Panc1 (cell line): ENCODE data around the gene VRK3. TPM values are rescaled to one million over a fixed set of nuclear protein-coding genes. Genes with fewer than 3 reads are reported as not detected.

Experiments
- ATAC-seq: fragments of 200-7000 bp; cut with Tn5 transposase; 2 replicates; pipeline ENCODE4 v1.9.1; 2020; ENCODE audit warnings: mild to moderate bottlenecking, moderate library complexity
- BruUV-seq: library from RNA; stranded (reverse); fragments of 400-500 nt; replicated peaks from 2 replicates; lab custom pipeline; 2021; lab: Mats Ljungman, UMichigan
- CTCF ChIA-PET: fragments of 300-600 bp; sonication (Branson Sonifier 250); formaldehyde crosslinking; loops from one replicate; lab custom pipeline; 2022; ENCODE audit warnings: antibody characterized with exemption; lab: Charles Lee
- POLR2A ChIA-PET: fragments of 300-600 bp; sonication (Branson Sonifier 250); formaldehyde crosslinking; loops from one replicate; lab custom pipeline; 2022; ENCODE audit warnings: antibody characterized with exemption; lab: Charles Lee
- DNase-seq: peaks from one replicate; pipeline ENCODE4 v3.0.0-alpha.2; 2010; ENCODE audit warnings: low read depth, low spot score
- H3K27ac ChIP-seq: 2 replicates; pipeline ENCODE4 v1.5.1; 2011; ENCODE audit warnings: mild to moderate bottlenecking, low read length, inconsistent platforms
- H3K27me3 ChIP-seq: fragments of 200-500 bp; sonication (Bioruptor generic); 2 replicates; pipeline ENCODE4 v1.6.0; 2014; ENCODE audit warnings: low read length, inconsistent platforms; ENCODE audit not compliant: control insufficient read depth, insufficient read depth
- H3K36me3 ChIP-seq: fragments of 200-500 bp; sonication (Bioruptor generic); 2 replicates; pipeline ENCODE4 v1.5.1; 2014; ENCODE audit warnings: inconsistent platforms, mild to moderate bottlenecking, low read length, moderate library complexity; ENCODE audit not compliant: control insufficient read depth, insufficient read depth
- H3K4me1 ChIP-seq: 2 replicates; pipeline ENCODE4 v1.5.1; 2011; ENCODE audit warnings: inconsistent platforms, mild to moderate bottlenecking, low read length, moderate library complexity; ENCODE audit not compliant: control insufficient read depth, insufficient read depth
- H3K4me3 ChIP-seq, 2 experiments: 2 replicates each; pipeline ENCODE4 v1.5.1; 2011 to 2012; ENCODE audit warnings: low read depth in 2 of 2, low read length in 2 of 2, mild to moderate bottlenecking in 2 of 2, inconsistent platforms in 1 of 2, moderate library complexity in 1 of 2
- H3K9me3 ChIP-seq: fragments of 200-500 bp; sonication (Bioruptor generic); 2 replicates; pipeline ENCODE4 v1.5.1; 2014; ENCODE audit warnings: low read depth, mild to moderate bottlenecking, inconsistent platforms, low read length, moderate library complexity; ENCODE audit not compliant: control insufficient read depth, insufficient read depth
- POLR2AphosphoS5 ChIP-seq: IDR thresholded peaks from 2 replicates; pipeline ENCODE4 v1.6.1; 2012; ENCODE audit warnings: mild to moderate bottlenecking, low read depth, low read length, moderate library complexity
- SIN3A ChIP-seq: IDR thresholded peaks from 2 replicates; pipeline ENCODE4 v1.6.1; 2012; ENCODE audit warnings: low read depth, mild to moderate bottlenecking, low read length, moderate library complexity, borderline replicate concordance; ENCODE audit not compliant: insufficient read depth
- TCF7L2 ChIP-seq: IDR thresholded peaks from 2 replicates; pipeline ENCODE4 v1.6.1; 2011; ENCODE audit warnings: mild to moderate bottlenecking, low read depth, low read length, inconsistent platforms
- in situ Hi-C: cut with HindIII; loops from 2 replicates; pipeline ENCODE4 v1.10.0; 2016; ENCODE audit warnings: low sequenced_read_pairs, low pct_unique_long_range_greater_than_20kb
- intact Hi-C: fragments of 100-400 bp; cut with micrococcal nuclease; formaldehyde crosslinking; loops from one replicate; pipeline ENCODE4 v1.10.0; 2022; ENCODE audit not compliant: unreplicated experiment
- total RNA-seq: library from RNA; stranded (reverse); gene quantifications from one replicate; pipeline ENCODE4 v1.2.1, GENCODE V29; 2021; ENCODE audit not compliant: unreplicated experiment
- TF ChIP-seq, protein P1 (sequence below): fragments of 450-650 bp; IDR thresholded peaks from 2 replicates; pipeline ENCODE4 v1.5.1; 2017; ENCODE audit warnings: mild to moderate bottlenecking
- TF ChIP-seq, protein P2 (sequence below), 2 experiments: IDR thresholded peaks; 2 replicates each; pipeline ENCODE4 v1.6.1; 2011 to 2012; ENCODE audit warnings: low read depth in 2 of 2, control low read depth in 1 of 2, low read length in 1 of 2, mild to moderate bottlenecking in 1 of 2, moderate library complexity in 1 of 2; ENCODE audit not compliant: insufficient read depth in 1 of 2

VRK3 gene
- total RNA-seq, 1 experiment from 2014 or later, result 32.6 TPM

DNA sequence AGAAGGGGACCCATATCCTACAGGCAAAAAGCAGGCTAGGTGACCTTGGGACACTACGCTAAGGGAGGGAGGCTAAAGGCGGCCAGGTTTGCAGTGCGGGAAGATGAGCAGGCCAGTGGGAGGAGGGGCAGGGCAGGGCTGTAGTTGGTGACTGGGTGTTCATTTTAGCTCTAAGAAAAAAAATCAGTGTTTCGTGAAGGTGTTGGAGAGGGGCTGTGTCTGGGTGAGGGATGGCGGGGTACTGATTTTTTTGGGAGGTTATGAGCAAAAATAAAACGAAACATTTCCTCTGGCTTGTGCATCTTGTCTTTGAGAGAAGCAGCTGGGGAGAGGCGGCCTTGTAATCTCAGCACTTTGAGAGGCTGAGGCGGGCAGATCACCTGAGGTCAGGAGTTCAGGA lies 91.5 kb downstream of the VRK3 start:
- Histone ChIP-seq H3K36me3 (no peaks in the 10 kb centered on the region; the same call in none of the 2 replicates), H3K9me3 (no peaks in the 10 kb centered on the region), H3K4me1 (peaks cover 6% of the 10 kb centered on the region; the same call in 1 of the 2 replicates), H3K4me3 (no peak overlapping the region), H3K27me3 (no peaks in the 10 kb centered on the region), H3K27ac (no peak overlapping the region)
- BruUV-seq, result no TSS peak
- in situ Hi-C loops, result no loop called here
- TF ChIP-seq POLR2AphosphoS5 (no peak), SIN3A (no peak), TCF7L2 (no peak)
- TF ChIP-seq, protein P1, sequence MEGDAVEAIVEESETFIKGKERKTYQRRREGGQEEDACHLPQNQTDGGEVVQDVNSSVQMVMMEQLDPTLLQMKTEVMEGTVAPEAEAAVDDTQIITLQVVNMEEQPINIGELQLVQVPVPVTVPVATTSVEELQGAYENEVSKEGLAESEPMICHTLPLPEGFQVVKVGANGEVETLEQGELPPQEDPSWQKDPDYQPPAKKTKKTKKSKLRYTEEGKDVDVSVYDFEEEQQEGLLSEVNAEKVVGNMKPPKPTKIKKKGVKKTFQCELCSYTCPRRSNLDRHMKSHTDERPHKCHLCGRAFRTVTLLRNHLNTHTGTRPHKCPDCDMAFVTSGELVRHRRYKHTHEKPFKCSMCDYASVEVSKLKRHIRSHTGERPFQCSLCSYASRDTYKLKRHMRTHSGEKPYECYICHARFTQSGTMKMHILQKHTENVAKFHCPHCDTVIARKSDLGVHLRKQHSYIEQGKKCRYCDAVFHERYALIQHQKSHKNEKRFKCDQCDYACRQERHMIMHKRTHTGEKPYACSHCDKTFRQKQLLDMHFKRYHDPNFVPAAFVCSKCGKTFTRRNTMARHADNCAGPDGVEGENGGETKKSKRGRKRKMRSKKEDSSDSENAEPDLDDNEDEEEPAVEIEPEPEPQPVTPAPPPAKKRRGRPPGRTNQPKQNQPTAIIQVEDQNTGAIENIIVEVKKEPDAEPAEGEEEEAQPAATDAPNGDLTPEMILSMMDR, result no peak
- TF ChIP-seq, protein P2, sequence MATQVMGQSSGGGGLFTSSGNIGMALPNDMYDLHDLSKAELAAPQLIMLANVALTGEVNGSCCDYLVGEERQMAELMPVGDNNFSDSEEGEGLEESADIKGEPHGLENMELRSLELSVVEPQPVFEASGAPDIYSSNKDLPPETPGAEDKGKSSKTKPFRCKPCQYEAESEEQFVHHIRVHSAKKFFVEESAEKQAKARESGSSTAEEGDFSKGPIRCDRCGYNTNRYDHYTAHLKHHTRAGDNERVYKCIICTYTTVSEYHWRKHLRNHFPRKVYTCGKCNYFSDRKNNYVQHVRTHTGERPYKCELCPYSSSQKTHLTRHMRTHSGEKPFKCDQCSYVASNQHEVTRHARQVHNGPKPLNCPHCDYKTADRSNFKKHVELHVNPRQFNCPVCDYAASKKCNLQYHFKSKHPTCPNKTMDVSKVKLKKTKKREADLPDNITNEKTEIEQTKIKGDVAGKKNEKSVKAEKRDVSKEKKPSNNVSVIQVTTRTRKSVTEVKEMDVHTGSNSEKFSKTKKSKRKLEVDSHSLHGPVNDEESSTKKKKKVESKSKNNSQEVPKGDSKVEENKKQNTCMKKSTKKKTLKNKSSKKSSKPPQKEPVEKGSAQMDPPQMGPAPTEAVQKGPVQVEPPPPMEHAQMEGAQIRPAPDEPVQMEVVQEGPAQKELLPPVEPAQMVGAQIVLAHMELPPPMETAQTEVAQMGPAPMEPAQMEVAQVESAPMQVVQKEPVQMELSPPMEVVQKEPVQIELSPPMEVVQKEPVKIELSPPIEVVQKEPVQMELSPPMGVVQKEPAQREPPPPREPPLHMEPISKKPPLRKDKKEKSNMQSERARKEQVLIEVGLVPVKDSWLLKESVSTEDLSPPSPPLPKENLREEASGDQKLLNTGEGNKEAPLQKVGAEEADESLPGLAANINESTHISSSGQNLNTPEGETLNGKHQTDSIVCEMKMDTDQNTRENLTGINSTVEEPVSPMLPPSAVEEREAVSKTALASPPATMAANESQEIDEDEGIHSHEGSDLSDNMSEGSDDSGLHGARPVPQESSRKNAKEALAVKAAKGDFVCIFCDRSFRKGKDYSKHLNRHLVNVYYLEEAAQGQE (IDR thresholded peaks at IDR 0.05; ENCODE audit: insufficient read depth in 1 of 2, low read depth in 2 of 2, low read length in 1 of 2), result no peak
- ChIA-PET POLR2A (no interaction called here), CTCF (no interaction called here)
- DNase-seq, result no peak
- no peak for ATAC-seq
- intact Hi-C loops, result no loop called here

DNA sequence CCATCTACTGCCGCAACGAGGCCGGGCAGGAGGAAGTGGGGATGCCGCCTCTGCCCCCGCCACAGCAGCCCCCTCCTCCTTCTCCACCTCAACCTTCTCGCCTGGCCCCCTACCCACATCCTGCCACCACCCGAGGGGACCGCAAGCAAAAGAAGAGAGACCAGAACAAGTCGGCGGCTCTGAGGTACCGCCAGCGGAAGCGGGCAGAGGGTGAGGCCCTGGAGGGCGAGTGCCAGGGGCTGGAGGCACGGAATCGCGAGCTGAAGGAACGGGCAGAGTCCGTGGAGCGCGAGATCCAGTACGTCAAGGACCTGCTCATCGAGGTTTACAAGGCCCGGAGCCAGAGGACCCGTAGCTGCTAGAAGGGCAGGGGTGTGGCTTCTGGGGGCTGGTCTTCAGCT lies 92.4 kb downstream of the VRK3 start:
- Histone ChIP-seq H3K27ac (no peak overlapping the region), H3K9me3 (no peaks in the 10 kb centered on the region), H3K27me3 (no peaks in the 10 kb centered on the region), H3K4me3 (no peak overlapping the region), H3K36me3 (no peaks in the 10 kb centered on the region; the same call in none of the 2 replicates), H3K4me1 (peaks cover 9% of the 10 kb centered on the region)
- intact Hi-C loops (no loop called here), in situ Hi-C loops (no loop called here)
- no peak for ATAC-seq
- BruUV-seq, result no TSS peak
- TF ChIP-seq, protein P1, result no peak
- TF ChIP-seq POLR2AphosphoS5 (no peak), SIN3A (no peak), TCF7L2 (no peak)
- TF ChIP-seq, protein P2 (IDR thresholded peaks at IDR 0.05; ENCODE audit: insufficient read depth in 1 of 2, low read depth in 2 of 2, low read length in 1 of 2), result no peak
- POLR2A ChIA-PET, result interaction anchor here (0.6 kb wide), 1 partner anchor 30 kb away, joined by 16 read pairs; no protein-coding TSS in a partner anchor
- CTCF ChIA-PET, result no interaction called here
- no peak for DNase-seq
